ENCODE results near the gene ZNF391. TPM values are rescaled to one million over a fixed set of nuclear protein-coding genes. Genes with fewer than 3 reads are reported as not detected.

The ZNF391 gene
- total RNA-seq, 1 experiment from 2014 or later, result 1.1 TPM

- H4K20me1 ChIP-seq (ENCODE audit: insufficient read depth), result no peaks in the 10 kb centered on the region
- ATAC-seq (no peak), DNase-seq (ENCODE audit: low read depth, low spot score) (no peak)
- ChIA-PET POLR2A (no interaction called here), CTCF (no interaction called here), RAD21 (ENCODE audit: low non-redundant PET in 1 of 2, low total read pairs in 2 of 2, uncharacterized antibody in 2 of 2, unreplicated experiment in 2 of 2) (no interaction called here)
- H2AFZ ChIP-seq (ENCODE audit: low read depth, low read length, poor library complexity, severe bottlenecking), result no peak overlapping the region
- no peaks in the 10 kb centered on the region for H3K36me3 ChIP-seq (ENCODE audit: control insufficient read depth in 1 of 2, insufficient read depth in 2 of 2, low read length in 2 of 2)
- H3K79me2 ChIP-seq (ENCODE audit: insufficient read depth, low read length), result no peaks in the 10 kb centered on the region
- no peaks in the 10 kb centered on the region for H3K9me2 ChIP-seq (ENCODE audit: insufficient read depth)
- H3K27ac ChIP-seq (ENCODE audit: low read depth, low read length), result no peak overlapping the region
- intact Hi-C loops (cut with micrococcal nuclease), result loop anchor here (5.0 kb wide), 1 partner anchor 86 kb away; no protein-coding TSS in a partner anchor
- no peak overlapping the region for H3K9ac ChIP-seq (ENCODE audit: low read length)
- H3K9me3 ChIP-seq (ENCODE audit: control insufficient read depth in 1 of 2, insufficient read depth in 1 of 2, low read depth in 1 of 2, low read length in 2 of 2), result peaks cover 3% of the 10 kb centered on the region in 2 experiments; a peak in 2 of 4 replicates
- no TSS peak for BruUV-seq (replicated peaks)
- no peaks in the 10 kb centered on the region for H3K4me1 ChIP-seq (ENCODE audit: control insufficient read depth in 1 of 2, insufficient read depth in 2 of 2, low read length in 2 of 2)
- H3K27me3 ChIP-seq (ENCODE audit: insufficient read depth, low read length), result no peaks in the 10 kb centered on the region
- H3K4me2 ChIP-seq (ENCODE audit: low read length), result no peak overlapping the region
- no peak overlapping the region for H3K4me3 ChIP-seq (replicated peaks in 1 of 2; ENCODE audit: low read depth in 1 of 2, low read length in 2 of 2)
- TF ChIP-seq EGR1 (IDR thresholded peaks at IDR 0.05; ENCODE audit: low read depth), result no peak
- TF ChIP-seq POLR2A (IDR thresholded peaks at IDR 0.05; ENCODE audit: borderline replicate concordance, extremely low read depth, insufficient read depth, insufficient read length), result no peak
- no peak for TF ChIP-seq ZFX (IDR thresholded peaks at IDR 0.05)
- no peak for TF ChIP-seq EZH2 (IDR thresholded peaks at IDR 0.05)
- no peak for TF ChIP-seq ZBTB33 (IDR thresholded peaks at IDR 0.05; ENCODE audit: extremely low read depth, insufficient replicate concordance, low read length)
- no peak for TF ChIP-seq POLR2AphosphoS5 (IDR thresholded peaks at IDR 0.05; ENCODE audit: low read depth, low read length)
- no peak for TF ChIP-seq SRF (IDR thresholded peaks at IDR 0.05; ENCODE audit: low read depth)
- TF ChIP-seq MAX (IDR thresholded peaks at IDR 0.05), result no peak
- no peak for TF ChIP-seq ELF1 (IDR thresholded peaks at IDR 0.05; ENCODE audit: borderline replicate concordance, low read depth)
- no peak for TF ChIP-seq CTCF (IDR thresholded peaks at IDR 0.05 in 2 of 3, conservative IDR thresholded peaks at IDR 0.05 in 1 of 3; ENCODE audit: borderline replicate concordance in 1 of 3, insufficient read depth in 1 of 3, low read depth in 2 of 3, low read length in 2 of 3)
- TF ChIP-seq FOSL1 (IDR thresholded peaks at IDR 0.05; ENCODE audit: low read depth), result no peak
- no peak for TF ChIP-seq REST (IDR thresholded peaks at IDR 0.05; ENCODE audit: low read depth)
- no peak for TF ChIP-seq JUND (IDR thresholded peaks at IDR 0.05)
- no peak for TF ChIP-seq CEBPB (IDR thresholded peaks at IDR 0.05; ENCODE audit: low read depth)
Measured at GRCh38 chr6:27442932-27443331, 54.4 kb downstream of the ZNF391 start.
